GM13977 (cell line): ENCODE measurements around the gene PRRG4.

Experiments used
- DNase-seq: peaks from one replicate; pipeline ENCODE4 v3.0.0; 2012; ENCODE audit warnings: low spot score
- in situ Hi-C: fragments of 300-500 bp; cut with MboI; formaldehyde crosslinking; loops from one replicate; pipeline ENCODE4 v1.12.0; 2022; ENCODE audit warnings: low sequenced_read_pairs, low pct_unique_long_range_greater_than_20kb, mixed read lengths, inconsistent platforms; ENCODE audit not compliant: unreplicated experiment
- TF ChIP-seq, protein P1 (sequence below): IDR thresholded peaks from 2 replicates; pipeline ENCODE4 v1.5.1; 2012; ENCODE audit warnings: mild to moderate bottlenecking, control low read depth; ENCODE audit not compliant: insufficient read depth; ENCODE audit errors: extremely low read depth, missing control alignments

Gene PRRG4

DNA sequence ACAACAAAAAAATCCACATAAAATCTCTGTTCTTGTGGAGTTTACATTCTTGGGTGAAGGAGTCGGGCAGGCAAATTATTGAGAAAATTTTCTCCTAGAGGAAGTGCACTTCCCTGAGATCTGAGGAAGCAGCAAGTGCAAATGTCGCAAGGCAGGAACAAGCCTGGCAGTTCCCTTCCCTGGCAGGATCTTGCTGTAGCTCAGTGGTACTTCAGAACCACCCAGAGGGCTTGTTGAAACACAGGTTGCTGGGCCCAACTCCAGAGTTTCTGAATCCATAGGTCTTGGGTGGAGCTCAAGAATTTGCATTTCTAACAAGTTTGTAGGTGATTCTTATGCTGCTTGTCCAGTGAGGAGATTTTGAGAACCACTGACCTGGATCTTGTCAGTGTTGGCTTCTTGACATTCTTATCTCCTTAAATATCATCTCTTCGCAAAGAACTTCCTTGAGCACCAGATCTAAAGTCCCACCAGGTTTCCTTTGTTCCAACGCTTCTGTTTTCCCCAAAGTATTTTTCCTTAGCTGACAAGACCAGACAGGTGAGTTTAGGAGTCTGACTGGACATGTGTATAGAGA lies 72.5 kb downstream of the PRRG4 start:
- no peak for DNase-seq
- TF ChIP-seq, protein P1, sequence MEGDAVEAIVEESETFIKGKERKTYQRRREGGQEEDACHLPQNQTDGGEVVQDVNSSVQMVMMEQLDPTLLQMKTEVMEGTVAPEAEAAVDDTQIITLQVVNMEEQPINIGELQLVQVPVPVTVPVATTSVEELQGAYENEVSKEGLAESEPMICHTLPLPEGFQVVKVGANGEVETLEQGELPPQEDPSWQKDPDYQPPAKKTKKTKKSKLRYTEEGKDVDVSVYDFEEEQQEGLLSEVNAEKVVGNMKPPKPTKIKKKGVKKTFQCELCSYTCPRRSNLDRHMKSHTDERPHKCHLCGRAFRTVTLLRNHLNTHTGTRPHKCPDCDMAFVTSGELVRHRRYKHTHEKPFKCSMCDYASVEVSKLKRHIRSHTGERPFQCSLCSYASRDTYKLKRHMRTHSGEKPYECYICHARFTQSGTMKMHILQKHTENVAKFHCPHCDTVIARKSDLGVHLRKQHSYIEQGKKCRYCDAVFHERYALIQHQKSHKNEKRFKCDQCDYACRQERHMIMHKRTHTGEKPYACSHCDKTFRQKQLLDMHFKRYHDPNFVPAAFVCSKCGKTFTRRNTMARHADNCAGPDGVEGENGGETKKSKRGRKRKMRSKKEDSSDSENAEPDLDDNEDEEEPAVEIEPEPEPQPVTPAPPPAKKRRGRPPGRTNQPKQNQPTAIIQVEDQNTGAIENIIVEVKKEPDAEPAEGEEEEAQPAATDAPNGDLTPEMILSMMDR: no peak
- in situ Hi-C loops: no loop called here

DNA sequence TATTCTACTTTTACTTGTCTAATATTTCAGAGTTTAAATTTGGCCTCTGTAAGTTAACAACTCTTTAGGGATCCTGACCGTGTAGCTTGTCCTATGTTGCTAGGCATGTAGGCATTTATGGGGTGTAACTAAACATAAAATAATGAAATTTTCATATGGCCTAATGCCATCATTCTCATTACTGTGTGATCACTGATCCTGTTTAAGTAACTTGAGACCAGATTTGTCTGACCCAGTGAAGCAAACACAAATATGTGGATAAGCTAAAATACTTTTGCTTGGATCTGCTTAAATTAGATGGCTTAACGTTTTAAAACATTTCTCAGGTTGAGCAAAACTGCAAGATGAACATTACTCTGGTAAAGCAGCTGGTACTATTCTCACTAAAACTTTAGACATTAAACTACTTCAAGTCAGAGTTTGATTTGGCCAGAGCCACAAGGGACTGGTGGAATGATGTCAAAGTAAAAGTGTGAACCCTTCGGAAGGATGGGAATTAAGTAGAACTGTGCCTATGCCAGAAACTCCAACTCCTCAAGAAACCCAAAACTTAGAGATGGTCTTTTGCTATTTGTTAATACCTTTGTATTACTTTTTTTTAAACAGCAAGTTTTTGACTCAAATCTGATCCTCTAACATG lies 75.4 kb downstream of the PRRG4 start:
- DNase-seq: no peak
- in situ Hi-C loops: no loop called here
- TF ChIP-seq, protein P1: no peak
